Islet of Langerhans (tissue), 1 donor: ENCODE results near the gene MARCHF6.
"Not testable (repeated sequence)": the region's sequence is repeated elsewhere in the genome, so short reads cannot be mapped to it uniquely, and the experiment has no call there.

Experiments used
- FAIRE-seq: peaks from one replicate; lab custom pipeline; 2011; peaks lifted over from hg19 to GRCh38; lab: Jason Lieb, UNC

MARCHF6 gene

DNA sequence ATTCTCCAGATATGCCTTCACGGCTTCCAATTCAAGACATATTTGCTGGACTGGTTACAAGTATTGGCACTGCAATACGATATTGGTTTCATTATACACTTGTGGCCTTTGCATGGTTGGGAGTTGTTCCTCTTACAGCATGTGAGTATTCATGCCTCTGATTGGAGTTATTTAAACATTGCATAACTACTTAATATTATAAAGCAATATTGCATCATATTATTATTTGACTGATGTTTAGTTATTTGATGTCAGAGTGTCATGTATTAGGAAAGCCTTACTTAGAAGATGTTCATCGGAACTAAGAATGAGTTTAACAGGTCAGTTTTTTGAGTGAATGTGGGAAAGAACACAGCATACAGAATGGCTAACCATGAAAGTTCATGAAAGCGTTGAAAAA is 28.3 kb downstream of the MARCHF6 start:
- no peak for FAIRE-seq

DNA sequence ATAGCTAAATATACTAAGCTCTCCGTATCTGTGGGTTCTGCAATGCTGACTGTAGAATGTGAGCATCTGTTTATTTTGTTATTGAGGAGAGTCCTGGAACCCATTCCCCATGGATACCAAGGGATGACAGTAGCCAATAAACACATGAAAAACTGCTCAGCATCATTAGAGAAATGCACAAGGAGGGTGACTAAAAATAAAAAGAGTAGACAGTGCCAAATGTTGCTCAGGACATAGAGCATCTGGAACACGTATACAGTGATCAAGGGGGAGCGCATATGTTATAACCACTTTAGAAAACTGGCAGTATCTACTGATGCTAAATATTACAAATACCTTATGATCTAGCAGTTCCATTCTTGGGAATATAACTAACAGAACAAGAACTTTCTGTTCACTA is 31.0 kb downstream of the MARCHF6 start:
- FAIRE-seq = no peak

DNA sequence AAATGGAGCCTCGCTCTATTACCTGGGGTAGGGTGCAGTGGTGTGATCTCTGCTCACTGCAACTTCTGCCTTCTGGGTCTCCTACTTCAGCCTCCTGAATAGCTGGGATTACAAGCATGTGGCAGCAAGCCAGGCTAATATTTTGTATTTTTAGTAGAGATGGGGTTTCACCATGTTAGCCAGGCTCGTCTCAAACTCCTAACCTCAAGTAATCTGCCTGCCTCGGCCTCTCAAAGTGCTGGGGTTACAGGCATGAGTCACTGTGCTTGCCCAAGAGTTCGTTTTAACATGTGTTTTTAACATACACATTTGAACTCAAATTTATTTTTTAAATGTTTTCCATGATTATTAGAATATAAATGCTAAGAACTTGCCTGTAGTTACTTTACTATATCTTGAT is 34.2 kb downstream of the MARCHF6 start:
- FAIRE-seq = no peak

DNA sequence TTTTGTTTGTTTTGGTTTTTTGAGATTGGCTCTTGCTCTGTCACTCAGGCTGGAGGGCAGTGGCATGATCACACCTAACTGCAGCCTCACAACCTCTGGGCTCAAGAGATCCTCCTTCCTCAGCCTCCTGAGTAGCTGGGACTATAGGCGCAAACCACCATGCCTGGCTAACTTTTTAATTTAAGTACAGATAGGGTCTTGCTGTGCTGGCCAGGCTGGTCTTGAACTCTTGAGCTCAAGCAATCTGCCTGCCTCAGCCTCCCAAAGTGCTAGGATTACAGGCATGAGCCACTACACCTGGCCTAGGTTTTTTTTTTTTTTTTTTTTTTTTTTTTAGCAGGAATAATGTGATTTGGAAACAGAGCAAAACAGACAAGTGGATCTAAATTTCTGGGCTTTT is 37.6 kb downstream of the MARCHF6 start:
- FAIRE-seq = no peak

DNA sequence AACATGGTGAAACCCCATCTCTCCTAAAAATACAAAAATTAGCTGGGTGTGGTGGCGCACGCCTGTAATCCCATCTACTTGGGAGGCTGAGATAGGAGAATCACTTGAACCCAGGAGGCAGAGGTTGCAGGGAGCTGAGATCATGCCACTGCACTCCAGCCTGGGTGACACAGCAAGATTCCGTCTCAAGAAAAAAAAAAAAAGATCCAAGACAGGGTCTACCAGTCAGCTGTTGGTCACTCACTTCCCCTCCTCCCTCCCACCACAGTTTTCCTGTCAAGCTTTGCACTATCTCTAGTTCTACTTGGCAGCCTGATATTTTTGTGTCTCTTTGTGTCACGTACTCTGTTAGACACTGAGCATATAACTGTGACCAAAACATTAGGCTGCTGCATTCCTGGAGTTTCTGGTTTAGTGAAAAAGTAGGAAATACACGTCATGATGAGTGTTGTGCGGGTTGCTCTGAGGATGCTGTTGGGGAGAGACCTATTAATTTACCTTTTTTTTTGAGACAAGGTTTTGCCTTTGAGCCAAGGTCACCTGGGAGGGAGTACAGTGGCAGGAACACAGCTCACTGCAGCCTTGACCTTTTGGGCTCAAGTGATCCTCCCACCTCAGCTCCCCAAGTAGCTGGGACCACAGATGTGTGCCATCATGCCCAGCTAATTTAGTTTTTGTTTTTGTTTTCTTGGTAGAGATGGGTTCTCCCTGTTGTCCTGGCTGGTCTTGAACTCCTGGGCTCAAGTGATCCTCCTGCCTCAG is 39.3 kb downstream of the MARCHF6 start:
- not testable (repeated sequence) for FAIRE-seq

- FAIRE-seq = no peak
Measured at GRCh38 chr5:10393491-10393890, 40.0 kb downstream of the MARCHF6 start.

- FAIRE-seq = no peak
Measured at GRCh38 chr5:10396552-10396951, 43.1 kb downstream of the MARCHF6 start.

DNA sequence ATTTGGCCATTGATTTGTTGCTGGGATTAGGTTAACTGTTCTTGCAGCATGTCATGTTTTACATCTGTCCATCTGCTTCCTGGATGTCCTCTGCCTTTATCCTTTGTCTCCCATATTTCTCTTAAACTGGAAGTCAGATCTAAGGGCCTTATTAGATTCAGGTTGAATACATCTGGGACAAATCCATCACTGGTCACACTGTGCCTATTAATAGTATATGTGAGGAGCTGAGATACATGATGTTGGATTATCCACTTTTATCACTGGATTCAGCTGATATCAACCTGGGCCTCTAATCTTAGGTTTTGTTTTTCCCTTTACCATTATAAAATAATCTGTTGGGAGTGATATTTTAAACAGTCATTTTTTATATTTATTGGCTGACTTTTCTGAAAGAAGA is 46.3 kb downstream of the MARCHF6 start:
- FAIRE-seq = no peak

DNA sequence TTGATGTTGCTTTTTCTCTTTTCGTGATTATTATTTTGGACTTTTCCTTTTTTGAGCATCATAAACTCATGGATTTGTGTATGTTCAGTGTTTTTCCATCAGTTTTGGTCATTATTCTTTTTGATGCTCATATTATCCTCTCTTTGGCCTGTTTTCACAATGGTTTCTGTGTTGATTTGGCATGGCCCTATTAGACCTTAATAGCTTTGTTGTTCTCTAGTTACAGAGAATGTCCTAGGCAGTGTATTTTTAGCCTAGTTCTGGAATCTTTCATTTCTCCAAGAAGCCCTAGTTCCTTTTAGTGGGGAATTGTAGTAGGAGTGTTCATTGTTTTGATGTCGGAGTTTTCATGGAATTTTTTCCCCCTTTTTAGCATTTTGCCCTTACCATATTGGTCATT is 46.9 kb downstream of the MARCHF6 start:
- FAIRE-seq = no peak

DNA sequence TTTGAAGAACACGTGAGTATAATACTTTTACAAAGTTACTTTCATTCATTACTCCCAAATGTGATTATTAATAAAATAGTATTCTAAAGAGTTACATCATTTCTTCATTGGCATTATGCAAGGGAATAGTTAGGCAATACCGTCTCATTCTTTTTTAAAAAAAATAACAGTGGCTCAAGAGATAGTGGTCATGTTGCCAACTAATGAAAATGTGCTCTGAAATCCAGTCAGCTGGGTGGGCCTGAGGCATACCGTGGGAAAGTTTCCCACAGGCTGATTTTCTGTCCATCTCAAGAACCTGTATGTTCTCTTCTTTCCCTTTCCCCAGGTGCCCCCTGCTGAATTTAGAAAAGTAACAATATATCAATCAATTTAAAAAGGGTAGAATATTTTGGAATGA is 47.3 kb downstream of the MARCHF6 start:
- no peak for FAIRE-seq

DNA sequence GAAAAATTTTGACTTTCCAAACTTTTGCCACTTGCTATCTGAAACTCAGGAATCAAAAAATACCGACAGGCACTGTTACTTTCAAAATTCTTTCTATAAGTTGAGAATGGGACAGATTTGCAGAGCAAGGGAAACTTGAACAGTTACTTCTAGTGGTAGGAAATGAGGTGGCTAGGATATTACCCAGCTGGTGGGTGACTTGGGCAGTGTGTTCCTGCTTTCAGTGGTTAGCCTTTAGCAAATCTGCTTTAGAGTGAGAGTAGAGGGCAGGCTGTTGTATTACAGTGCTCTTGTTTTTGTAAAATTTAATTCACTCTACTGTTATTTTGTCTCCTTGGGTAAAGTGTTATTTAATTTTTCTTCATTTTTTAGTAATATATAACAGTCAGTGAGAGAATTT is 48.0 kb downstream of the MARCHF6 start:
- FAIRE-seq = no peak
